Activated T-cell treated with anti-CD3 and anti-CD28 coated beads, Interleukin-2, amount 50 U/mL, for 4 hours (primary cell): ENCODE data around the gene SOAT1. TPM values are rescaled to one million over a fixed set of nuclear protein-coding genes. Genes with fewer than 3 reads are reported as not detected.

ENCODE experiments used
- ATAC-seq, 2 donors: fragments of 200-7000 bp; cut with Tn5 transposase; one replicate each; pipeline ENCODE4 v1.10.0; 2021
- DNase-seq: peaks from one replicate; pipeline ENCODE4 v3.0.0-alpha.2; 2020
- H3K27me3 Mint-ChIP-seq: one replicate; pipeline ENCODE4 v1.8.0; 2021; ENCODE audit warnings: low read depth, mixed read lengths
- H3K36me3 Mint-ChIP-seq: one replicate; pipeline ENCODE4 v1.8.0; 2022; ENCODE audit warnings: mixed read lengths; ENCODE audit not compliant: insufficient read depth
- H3K4me1 Mint-ChIP-seq: one replicate; pipeline ENCODE4 v1.8.0; 2021; ENCODE audit warnings: low read depth, mixed read lengths
- H3K4me3 Mint-ChIP-seq: one replicate; pipeline ENCODE4 v1.8.0; 2021; ENCODE audit warnings: mild to moderate bottlenecking, moderate library complexity, mixed read lengths
- H3K9me3 Mint-ChIP-seq: one replicate; pipeline ENCODE4 v1.8.0; 2021; ENCODE audit warnings: mixed read lengths
- total RNA-seq, 3 donors: library from RNA; stranded (reverse); gene quantifications; one replicate each; pipeline ENCODE4 v1.2.1, GENCODE V29; 2021

The SOAT1 gene
- total RNA-seq, 3 donors from 2014 or later = 46.3 to 56.7 (median 49.0) TPM

GRCh38 chr1:179321533-179322216, 28.1 kb downstream of the SOAT1 start:
- H3K4me3 Mint-ChIP-seq = no peak overlapping the region
- no peaks in the 10 kb centered on the region for H3K9me3 Mint-ChIP-seq
- peaks cover 33% of the 10 kb centered on the region for H3K4me1 Mint-ChIP-seq
- DNase-seq (no peak), ATAC-seq (no peak)
- peaks cover 41% of the 10 kb centered on the region for H3K36me3 Mint-ChIP-seq
- no peaks in the 10 kb centered on the region for H3K27me3 Mint-ChIP-seq

- no peak for ATAC-seq
- no peak overlapping the region for H3K4me3 Mint-ChIP-seq
- peaks cover 42% of the 10 kb centered on the region for H3K36me3 Mint-ChIP-seq
- H3K9me3 Mint-ChIP-seq = no peaks in the 10 kb centered on the region
- peaks cover 30% of the 10 kb centered on the region for H3K4me1 Mint-ChIP-seq
- no peaks in the 10 kb centered on the region for H3K27me3 Mint-ChIP-seq
- no peak for DNase-seq
Measured at GRCh38 chr1:179322557-179322956, 29.0 kb downstream of the SOAT1 start.

GRCh38 chr1:179323436-179323835, 29.8 kb downstream of the SOAT1 start:
- no peak for ATAC-seq
- no peaks in the 10 kb centered on the region for H3K9me3 Mint-ChIP-seq
- no peak overlapping the region for H3K4me3 Mint-ChIP-seq
- DNase-seq = no peak
- no peaks in the 10 kb centered on the region for H3K27me3 Mint-ChIP-seq
- peaks cover 21% of the 10 kb centered on the region for H3K4me1 Mint-ChIP-seq
- H3K36me3 Mint-ChIP-seq = peaks cover 45% of the 10 kb centered on the region

- H3K27me3 Mint-ChIP-seq = no peaks in the 10 kb centered on the region
- peaks cover 16% of the 10 kb centered on the region for H3K4me1 Mint-ChIP-seq
- ATAC-seq = no peak
- no peaks in the 10 kb centered on the region for H3K9me3 Mint-ChIP-seq
- no peak overlapping the region for H3K4me3 Mint-ChIP-seq
- no peak for DNase-seq
- peaks cover 46% of the 10 kb centered on the region for H3K36me3 Mint-ChIP-seq
Measured at GRCh38 chr1:179325836-179326235, 32.2 kb downstream of the SOAT1 start.

GRCh38 chr1:179326746-179327145, 33.1 kb downstream of the SOAT1 start:
- no peak overlapping the region for H3K4me3 Mint-ChIP-seq
- ATAC-seq (no peak), DNase-seq (no peak)
- no peaks in the 10 kb centered on the region for H3K9me3 Mint-ChIP-seq
- peaks cover 13% of the 10 kb centered on the region for H3K4me1 Mint-ChIP-seq
- H3K27me3 Mint-ChIP-seq = no peaks in the 10 kb centered on the region
- peaks cover 45% of the 10 kb centered on the region for H3K36me3 Mint-ChIP-seq

- peaks cover 42% of the 10 kb centered on the region for H3K36me3 Mint-ChIP-seq
- no peak for ATAC-seq
- H3K27me3 Mint-ChIP-seq = no peaks in the 10 kb centered on the region
- peaks cover 10% of the 10 kb centered on the region for H3K4me1 Mint-ChIP-seq
- H3K9me3 Mint-ChIP-seq = no peaks in the 10 kb centered on the region
- no peak for DNase-seq
- H3K4me3 Mint-ChIP-seq = no peak overlapping the region
Measured at GRCh38 chr1:179327196-179327595, 33.6 kb downstream of the SOAT1 start.

- H3K4me1 Mint-ChIP-seq = peaks cover 7% of the 10 kb centered on the region
- no peak overlapping the region for H3K4me3 Mint-ChIP-seq
- H3K9me3 Mint-ChIP-seq = no peaks in the 10 kb centered on the region
- ATAC-seq (no peak), DNase-seq (no peak)
- H3K27me3 Mint-ChIP-seq = no peaks in the 10 kb centered on the region
- peaks cover 37% of the 10 kb centered on the region for H3K36me3 Mint-ChIP-seq
Measured at GRCh38 chr1:179327679-179328078, 34.1 kb downstream of the SOAT1 start.

GRCh38 chr1:179329862-179330261, 36.3 kb downstream of the SOAT1 start:
- no peaks in the 10 kb centered on the region for H3K27me3 Mint-ChIP-seq
- peaks cover 8% of the 10 kb centered on the region for H3K4me1 Mint-ChIP-seq
- H3K4me3 Mint-ChIP-seq = no peak overlapping the region
- no peak for DNase-seq
- H3K9me3 Mint-ChIP-seq = no peaks in the 10 kb centered on the region
- peaks cover 34% of the 10 kb centered on the region for H3K36me3 Mint-ChIP-seq
- no peak for ATAC-seq

GRCh38 chr1:179334440-179334839, 40.8 kb downstream of the SOAT1 start:
- ATAC-seq (no peak), DNase-seq (no peak)
- no peaks in the 10 kb centered on the region for H3K9me3 Mint-ChIP-seq
- H3K27me3 Mint-ChIP-seq = no peaks in the 10 kb centered on the region
- H3K36me3 Mint-ChIP-seq = peaks cover 24% of the 10 kb centered on the region
- H3K4me1 Mint-ChIP-seq = peaks cover 8% of the 10 kb centered on the region
- no peak overlapping the region for H3K4me3 Mint-ChIP-seq

GRCh38 chr1:179337288-179337687, 43.7 kb downstream of the SOAT1 start:
- Mint-ChIP-seq H3K36me3 (peaks cover 19% of the 10 kb centered on the region), H3K9me3 (no peaks in the 10 kb centered on the region), H3K4me1 (peaks cover 1% of the 10 kb centered on the region), H3K4me3 (no peak overlapping the region), H3K27me3 (no peaks in the 10 kb centered on the region)
- DNase-seq (no peak), ATAC-seq (no peak)

- Mint-ChIP-seq H3K4me3 (no peak overlapping the region), H3K27me3 (no peaks in the 10 kb centered on the region), H3K4me1 (peaks cover 1% of the 10 kb centered on the region), H3K9me3 (no peaks in the 10 kb centered on the region), H3K36me3 (peaks cover 25% of the 10 kb centered on the region)
- DNase-seq = no peak
- ATAC-seq = no peak
Measured at GRCh38 chr1:179337942-179338560, 44.5 kb downstream of the SOAT1 start.

- H3K27me3 Mint-ChIP-seq = no peaks in the 10 kb centered on the region
- no peaks in the 10 kb centered on the region for H3K9me3 Mint-ChIP-seq
- H3K36me3 Mint-ChIP-seq = peaks cover 32% of the 10 kb centered on the region
- H3K4me1 Mint-ChIP-seq = no peaks in the 10 kb centered on the region
- no peak overlapping the region for H3K4me3 Mint-ChIP-seq
- no peak for DNase-seq
- no peak for ATAC-seq
Measured at GRCh38 chr1:179340918-179341317, 47.3 kb downstream of the SOAT1 start.

- DNase-seq (no peak), ATAC-seq (no peak)
- H3K36me3 Mint-ChIP-seq = peaks cover 35% of the 10 kb centered on the region
- H3K4me3 Mint-ChIP-seq = no peak overlapping the region
- no peaks in the 10 kb centered on the region for H3K9me3 Mint-ChIP-seq
- H3K27me3 Mint-ChIP-seq = no peaks in the 10 kb centered on the region
- H3K4me1 Mint-ChIP-seq = no peaks in the 10 kb centered on the region
Measured at GRCh38 chr1:179341943-179342547, 48.4 kb downstream of the SOAT1 start.

GRCh38 chr1:179342740-179343404, 49.3 kb downstream of the SOAT1 start:
- no peaks in the 10 kb centered on the region for H3K9me3 Mint-ChIP-seq
- no peak overlapping the region for H3K4me3 Mint-ChIP-seq
- ATAC-seq = no peak
- H3K4me1 Mint-ChIP-seq = no peaks in the 10 kb centered on the region
- DNase-seq = no peak
- peaks cover 39% of the 10 kb centered on the region for H3K36me3 Mint-ChIP-seq
- H3K27me3 Mint-ChIP-seq = no peaks in the 10 kb centered on the region
